Astrocyte of the cerebellum (primary cell): ENCODE results near the gene MAML3.

Experiments used
- DNase-seq: peaks from one replicate; pipeline ENCODE4 v3.0.0-alpha.2; 2011; ENCODE audit warnings: low read depth
- H3K4me3 ChIP-seq: 2 replicates; pipeline ENCODE4 v1.5.1; 2011; ENCODE audit warnings: mild to moderate bottlenecking, low read depth, low read length, moderate library complexity
- in situ Hi-C: cut with HindIII; loops from 2 replicates; pipeline ENCODE4 v1.10.0; 2017; ENCODE audit warnings: low sequenced_read_pairs
- TF ChIP-seq, protein P1 (sequence below): IDR thresholded peaks from 2 replicates; pipeline ENCODE4 v1.5.1; 2012; ENCODE audit warnings: low read length, low read depth, moderate library complexity, mild to moderate bottlenecking; ENCODE audit errors: missing control alignments

Gene MAML3

GRCh38 chr4:139718833-139719232, 435.2 kb downstream of the MAML3 start:
- TF ChIP-seq, protein P1, sequence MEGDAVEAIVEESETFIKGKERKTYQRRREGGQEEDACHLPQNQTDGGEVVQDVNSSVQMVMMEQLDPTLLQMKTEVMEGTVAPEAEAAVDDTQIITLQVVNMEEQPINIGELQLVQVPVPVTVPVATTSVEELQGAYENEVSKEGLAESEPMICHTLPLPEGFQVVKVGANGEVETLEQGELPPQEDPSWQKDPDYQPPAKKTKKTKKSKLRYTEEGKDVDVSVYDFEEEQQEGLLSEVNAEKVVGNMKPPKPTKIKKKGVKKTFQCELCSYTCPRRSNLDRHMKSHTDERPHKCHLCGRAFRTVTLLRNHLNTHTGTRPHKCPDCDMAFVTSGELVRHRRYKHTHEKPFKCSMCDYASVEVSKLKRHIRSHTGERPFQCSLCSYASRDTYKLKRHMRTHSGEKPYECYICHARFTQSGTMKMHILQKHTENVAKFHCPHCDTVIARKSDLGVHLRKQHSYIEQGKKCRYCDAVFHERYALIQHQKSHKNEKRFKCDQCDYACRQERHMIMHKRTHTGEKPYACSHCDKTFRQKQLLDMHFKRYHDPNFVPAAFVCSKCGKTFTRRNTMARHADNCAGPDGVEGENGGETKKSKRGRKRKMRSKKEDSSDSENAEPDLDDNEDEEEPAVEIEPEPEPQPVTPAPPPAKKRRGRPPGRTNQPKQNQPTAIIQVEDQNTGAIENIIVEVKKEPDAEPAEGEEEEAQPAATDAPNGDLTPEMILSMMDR: no peak
- DNase-seq: no peak
- no peak overlapping the region for H3K4me3 ChIP-seq
- in situ Hi-C loops: no loop called here

DNA sequence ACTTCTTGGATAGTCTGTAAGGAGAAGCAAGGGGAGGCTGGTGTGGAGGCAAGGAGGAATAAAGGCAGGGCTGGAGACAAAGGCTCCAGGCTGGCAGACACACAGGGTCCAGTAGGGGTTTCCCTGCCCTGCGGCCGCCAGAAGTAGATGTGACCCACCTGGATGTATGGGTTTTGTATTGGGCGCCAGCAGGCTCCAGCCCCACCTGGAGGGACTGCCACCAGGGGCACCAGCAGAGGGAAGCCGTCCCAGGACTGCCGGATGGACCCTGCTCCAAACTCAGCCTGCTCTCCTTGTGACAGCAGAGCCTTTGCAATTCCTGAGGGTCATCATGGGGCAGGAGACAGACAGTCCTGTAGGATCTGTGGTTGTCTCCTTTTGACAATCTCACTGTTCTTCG, 435.6 kb downstream of the MAML3 start:
- no peak for DNase-seq
- in situ Hi-C loops: no loop called here
- no peak overlapping the region for H3K4me3 ChIP-seq
- TF ChIP-seq, protein P1: no peak

DNA sequence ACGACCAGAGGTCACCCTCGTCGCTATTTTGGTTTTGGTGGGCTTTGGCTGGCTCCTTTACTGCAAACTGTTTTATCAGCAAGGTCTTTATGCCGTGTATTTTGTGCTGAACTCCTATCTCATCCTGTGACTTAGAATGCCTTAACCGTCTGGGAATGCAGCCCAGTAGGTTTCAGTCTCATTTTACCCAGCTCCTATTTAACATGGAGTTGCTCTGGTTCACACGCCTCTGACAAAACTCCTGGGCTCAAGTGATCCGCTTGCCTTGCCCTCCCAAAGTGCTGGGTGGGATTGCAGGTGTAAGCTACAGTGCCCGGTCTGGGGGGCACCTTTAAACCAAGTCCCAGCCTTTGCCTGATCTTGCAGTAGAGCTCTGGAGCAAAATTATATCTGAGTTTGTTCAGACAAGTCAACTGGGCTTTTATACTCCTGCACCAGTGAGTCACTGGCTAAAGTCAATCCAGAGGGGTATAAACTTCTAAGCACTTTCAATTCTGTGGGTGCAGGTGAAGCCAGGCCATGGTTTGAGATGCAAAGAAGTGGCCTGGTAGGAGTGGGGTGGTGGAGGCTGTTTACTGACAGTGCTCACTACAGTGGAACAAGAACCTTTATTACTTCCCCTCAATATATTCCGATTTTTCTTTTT, 438.1 kb downstream of the MAML3 start:
- TF ChIP-seq, protein P1: no peak
- in situ Hi-C loops: no loop called here
- no peak for DNase-seq
- H3K4me3 ChIP-seq: no peak overlapping the region

GRCh38 chr4:139712882-139713281, 441.1 kb downstream of the MAML3 start:
- no peak for DNase-seq
- TF ChIP-seq, protein P1: no peak
- H3K4me3 ChIP-seq: no peak overlapping the region
- in situ Hi-C loops: no loop called here

DNA sequence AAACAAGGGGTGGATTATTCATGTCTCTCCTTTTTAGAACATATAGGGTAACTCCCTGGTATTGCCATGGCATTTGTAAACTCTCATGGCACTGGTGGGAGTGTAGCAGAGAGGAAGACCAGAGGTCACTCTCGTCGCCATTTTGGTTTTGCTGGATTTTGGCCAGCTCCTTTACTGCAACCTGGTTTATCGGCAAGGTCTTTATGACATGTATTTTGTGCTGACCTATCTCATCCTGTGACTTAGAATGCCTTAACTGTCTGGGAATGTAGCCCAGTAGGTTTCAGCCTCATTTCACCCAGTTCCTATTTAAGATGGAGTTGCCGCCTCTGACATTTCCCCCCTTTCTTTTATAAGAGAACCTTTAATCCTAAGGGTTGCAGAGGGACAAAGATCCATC, 442.5 kb downstream of the MAML3 start:
- no peak for DNase-seq
- in situ Hi-C loops: no loop called here
- H3K4me3 ChIP-seq: no peak overlapping the region
- TF ChIP-seq, protein P1: no peak

- TF ChIP-seq, protein P1: no peak
- in situ Hi-C loops: no loop called here
- no peak overlapping the region for H3K4me3 ChIP-seq
- no peak for DNase-seq
Observed at GRCh38 chr4:139710073-139710472, 443.9 kb downstream of the MAML3 start.

DNA sequence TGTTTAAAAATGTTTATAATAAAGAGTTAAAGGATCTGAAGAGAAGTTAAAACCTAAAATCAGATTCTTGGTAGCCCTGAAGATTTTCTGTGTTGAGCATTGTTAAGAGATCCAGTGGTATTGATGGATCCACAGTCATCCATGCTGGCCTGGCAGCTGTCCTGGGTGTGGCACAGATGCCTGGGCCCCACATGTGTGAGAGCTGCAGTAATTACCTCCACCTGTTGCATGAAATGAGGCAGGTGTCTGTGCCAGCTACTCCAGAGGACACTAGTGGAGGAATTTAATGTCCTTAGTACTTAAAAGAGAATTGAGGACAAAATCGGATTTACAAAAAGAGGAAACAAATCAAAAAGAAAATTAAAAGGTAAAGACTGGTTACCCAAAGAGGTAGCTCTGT, 444.3 kb downstream of the MAML3 start:
- in situ Hi-C loops: no loop called here
- no peak for DNase-seq
- TF ChIP-seq, protein P1: no peak

More for the DNA sequence above, 444.3 kb downstream of the MAML3 start:
- H3K4me3 ChIP-seq: no peak overlapping the region
